Middle frontal gyrus (tissue), 1 donor: ENCODE results near the gene KIF20A.
A peak's percentile ranks its signal among the peaks of the same experiment; 100 is the strongest.
"Not testable (repeated sequence)": the region's sequence is repeated elsewhere in the genome, so short reads cannot be mapped to it uniquely, and the experiment has no call there.

Experiments used
- DNase-seq: peaks from one replicate; pipeline ENCODE4 v3.0.0-alpha.2; 2015; ENCODE audit warnings: low spot score; ENCODE audit errors: extremely low spot score

Gene KIF20A

GRCh38 chr5:138178516-138179276, at the start of gene KIF20A, which contains the start of gene BRD8:
Gene KIF20A (plus strand): TSS chr5:138179112. CDS start chr5:138179681, 569 bp downstream.
Gene BRD8 (minus strand): TSS chr5:138178630. CDS start chr5:138178614, 16 bp downstream.
- peak; percentile 94 for DNase-seq

- no peak for DNase-seq
These were observed 49.6 kb upstream of the KIF20A start for GRCh38 chr5:138129347-138129746.

- no peak for DNase-seq
These were observed 46.4 kb upstream of the KIF20A start for GRCh38 chr5:138132543-138132942.

DNA sequence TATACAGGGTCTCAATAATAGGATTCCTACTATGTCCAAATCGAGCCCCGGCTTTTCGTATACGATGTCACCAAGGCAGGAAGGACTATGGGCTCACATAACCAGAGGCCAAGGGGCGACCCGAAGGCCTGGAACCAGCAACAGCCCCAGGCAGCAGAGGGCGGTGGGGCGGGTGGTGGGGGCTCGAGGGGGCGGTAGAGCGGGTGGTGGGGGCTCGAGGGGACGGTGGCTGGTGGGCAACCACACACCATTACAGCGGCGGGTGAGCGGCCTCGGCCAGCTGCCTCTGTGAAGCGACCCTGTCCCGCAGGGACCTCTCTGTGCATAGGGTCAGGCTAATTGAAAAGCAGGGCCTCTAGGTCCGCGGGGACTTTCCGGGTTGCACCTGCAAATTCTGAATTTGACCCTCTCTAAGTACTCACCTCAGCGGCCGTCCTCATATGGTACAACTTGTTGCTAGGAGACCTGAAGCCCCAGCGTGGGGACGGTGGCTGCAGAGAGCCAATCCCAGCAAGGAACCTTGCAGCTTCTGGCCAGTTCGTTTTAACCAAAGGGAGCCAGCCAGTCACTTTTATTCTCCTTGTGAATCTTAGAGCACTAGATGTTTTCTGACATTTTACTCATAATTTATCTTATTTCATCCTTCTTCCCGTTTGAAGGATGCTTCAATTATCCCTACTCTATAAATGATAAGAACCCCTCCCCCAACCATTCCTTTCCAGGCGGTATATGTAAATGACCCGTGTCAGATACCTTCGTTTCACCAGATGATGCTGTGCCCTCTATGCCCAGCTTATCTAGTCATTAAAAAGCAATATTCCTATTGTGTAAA, 39.7 kb upstream of the KIF20A start, which contains the start of gene NME5:
NME5 (minus strand) TSS at position 480 of the 832 bp plus-strand sequence. CDS start 648 bp downstream, outside the sequence.
- DNase-seq, result peak; percentile 60

- no peak for DNase-seq
These were observed 39.2 kb upstream of the KIF20A start for GRCh38 chr5:138139781-138140090.

GRCh38 chr5:138140268-138140667, 38.6 kb upstream of the KIF20A start:
- DNase-seq, result no peak

GRCh38 chr5:138141734-138142133, 37.2 kb upstream of the KIF20A start:
- no peak for DNase-seq

DNA sequence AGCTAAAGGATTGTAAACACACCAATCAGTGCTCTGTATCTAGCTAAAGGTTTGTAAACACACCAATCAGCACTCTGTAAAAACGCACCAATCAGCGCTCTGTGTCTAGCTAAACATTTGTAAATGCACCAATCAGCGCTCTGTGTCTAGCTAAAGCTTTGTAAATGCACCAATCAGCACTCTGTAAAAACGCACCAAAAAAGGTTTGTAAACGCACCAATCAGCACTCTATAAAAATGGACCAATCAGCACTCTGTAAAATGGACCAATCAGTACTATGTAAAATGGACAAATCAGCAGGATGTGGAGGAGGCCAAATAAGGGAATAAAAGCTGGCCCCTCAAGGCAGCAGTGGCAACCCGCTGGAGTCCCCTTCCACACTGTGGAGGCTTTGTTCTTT, 35.3 kb upstream of the KIF20A start:
- DNase-seq, result not testable (repeated sequence)

- no peak for DNase-seq
These were observed 30.1 kb upstream of the KIF20A start for GRCh38 chr5:138148811-138149210.

DNA sequence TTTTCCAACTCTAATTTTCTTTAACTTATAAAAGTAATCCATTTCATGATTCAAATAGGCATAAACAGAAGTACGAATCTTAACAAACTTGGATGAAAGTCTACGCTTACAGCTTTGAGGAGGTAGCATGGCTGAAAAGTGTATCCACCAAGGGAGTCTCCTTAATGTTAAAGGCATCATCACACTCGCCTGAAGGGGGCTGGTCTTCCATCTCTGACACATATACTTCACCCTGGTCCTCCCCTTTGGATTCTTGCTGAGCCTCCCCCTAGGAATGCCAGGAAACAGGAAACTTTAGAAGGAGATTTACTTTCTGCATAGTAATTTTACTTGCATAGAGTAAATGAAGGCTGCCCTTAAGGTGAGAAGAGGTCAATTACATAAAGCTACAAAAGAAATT, 29.4 kb upstream of the KIF20A start:
- no peak for DNase-seq

DNA sequence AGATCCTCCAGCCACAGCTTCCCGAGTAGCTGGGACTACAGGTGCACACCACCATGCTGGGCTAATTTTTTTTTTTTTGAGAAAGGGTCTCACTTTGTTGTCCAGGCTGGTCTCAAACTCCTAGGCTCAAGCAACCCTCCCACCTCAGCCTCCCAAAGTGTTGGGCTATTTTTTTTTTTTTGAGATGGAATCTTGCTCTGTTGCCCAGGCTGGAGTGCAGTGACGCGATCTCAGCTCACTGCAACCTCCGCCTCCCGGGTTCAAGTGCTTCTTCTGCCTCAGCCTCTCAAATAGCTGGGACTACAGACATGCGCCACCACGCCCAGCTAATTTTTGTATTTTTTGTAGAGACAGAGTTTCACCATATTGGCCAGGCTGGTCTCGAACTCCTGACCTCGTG, 22.9 kb upstream of the KIF20A start:
- not testable (repeated sequence) for DNase-seq

- DNase-seq, result no peak
These were observed 21.3 kb upstream of the KIF20A start for GRCh38 chr5:138157626-138158025.

GRCh38 chr5:138159666-138160065, 19.2 kb upstream of the KIF20A start:
- no peak for DNase-seq

DNA sequence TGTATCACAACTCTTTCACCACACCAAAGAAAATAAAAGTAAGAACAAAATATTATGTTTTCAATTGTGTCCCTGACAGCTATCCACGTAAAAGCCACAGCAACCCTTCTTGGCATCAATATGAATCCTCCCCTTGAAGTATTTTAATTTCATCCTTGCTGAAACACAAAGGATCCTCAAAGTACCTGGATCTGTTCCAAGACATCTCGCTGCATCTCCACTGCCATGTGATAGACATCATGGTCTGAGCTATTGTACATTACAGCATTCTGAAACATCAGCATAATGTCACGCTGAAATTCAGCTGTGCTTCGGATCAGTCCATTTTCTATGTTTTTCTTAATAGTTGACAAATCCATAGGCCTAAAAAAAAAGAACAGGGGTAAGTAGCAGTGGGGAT, 18.2 kb upstream of the KIF20A start:
- DNase-seq, result no peak

DNA sequence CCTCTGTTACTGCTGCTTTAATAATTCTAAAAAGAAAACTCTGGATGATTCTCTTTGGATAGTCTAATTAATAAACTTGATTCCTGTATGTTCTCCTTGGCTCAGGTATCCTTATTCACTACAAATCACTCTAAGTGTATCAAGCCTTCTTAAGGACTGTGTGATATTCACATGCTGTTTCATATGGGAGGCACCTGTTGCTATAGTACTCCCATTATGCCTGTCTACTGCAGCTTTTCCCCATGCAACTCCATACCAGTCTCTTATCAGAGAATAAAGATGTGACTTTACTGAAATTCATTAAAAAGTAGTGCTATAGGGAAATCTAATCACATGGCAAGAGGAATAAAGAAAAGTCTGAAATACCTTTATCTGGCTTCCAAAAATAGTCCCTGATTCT, 15.2 kb upstream of the KIF20A start:
- no peak for DNase-seq

DNA sequence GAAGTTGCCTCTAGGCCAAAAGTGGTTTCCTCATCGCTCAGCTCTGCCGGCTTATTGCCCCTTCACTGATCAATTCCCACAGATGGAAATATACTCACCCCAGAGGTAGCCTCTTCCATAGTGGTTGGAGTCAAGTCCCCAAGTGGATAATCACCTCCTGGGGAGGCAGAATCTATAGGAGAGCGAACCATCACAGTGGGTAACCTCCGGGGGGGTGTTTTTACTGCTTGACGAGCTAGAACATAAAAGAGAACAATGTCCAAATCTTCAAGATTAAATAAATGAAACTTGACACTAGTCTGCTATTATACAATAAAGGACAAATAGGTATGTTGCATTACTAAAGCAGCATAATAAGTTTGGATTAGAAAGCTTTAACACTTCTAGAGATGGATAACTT, 9.8 kb upstream of the KIF20A start:
- no peak for DNase-seq

DNA sequence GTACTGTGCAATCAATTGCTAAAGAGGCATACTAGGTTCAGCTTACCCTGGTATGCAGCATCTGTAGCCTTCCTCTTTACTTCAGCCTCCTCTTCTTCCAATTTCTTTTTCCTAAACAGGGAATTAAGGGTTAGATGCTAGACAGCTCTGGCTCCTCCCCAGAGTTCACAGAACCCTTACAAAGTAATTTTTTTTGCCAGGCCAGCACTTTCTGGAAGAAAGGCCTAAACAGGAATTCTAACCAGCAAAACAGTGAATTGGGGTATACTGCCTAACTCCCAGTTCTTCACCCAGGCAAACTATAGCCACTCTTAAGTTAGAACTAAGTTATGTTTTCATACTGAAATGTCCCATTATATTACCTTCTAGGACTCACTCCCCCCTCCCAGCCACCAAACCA, 8.6 kb upstream of the KIF20A start:
- DNase-seq, result no peak

GRCh38 chr5:138177941-138178515, 884 bp upstream of the KIF20A start:
- DNase-seq, result no peak

DNA sequence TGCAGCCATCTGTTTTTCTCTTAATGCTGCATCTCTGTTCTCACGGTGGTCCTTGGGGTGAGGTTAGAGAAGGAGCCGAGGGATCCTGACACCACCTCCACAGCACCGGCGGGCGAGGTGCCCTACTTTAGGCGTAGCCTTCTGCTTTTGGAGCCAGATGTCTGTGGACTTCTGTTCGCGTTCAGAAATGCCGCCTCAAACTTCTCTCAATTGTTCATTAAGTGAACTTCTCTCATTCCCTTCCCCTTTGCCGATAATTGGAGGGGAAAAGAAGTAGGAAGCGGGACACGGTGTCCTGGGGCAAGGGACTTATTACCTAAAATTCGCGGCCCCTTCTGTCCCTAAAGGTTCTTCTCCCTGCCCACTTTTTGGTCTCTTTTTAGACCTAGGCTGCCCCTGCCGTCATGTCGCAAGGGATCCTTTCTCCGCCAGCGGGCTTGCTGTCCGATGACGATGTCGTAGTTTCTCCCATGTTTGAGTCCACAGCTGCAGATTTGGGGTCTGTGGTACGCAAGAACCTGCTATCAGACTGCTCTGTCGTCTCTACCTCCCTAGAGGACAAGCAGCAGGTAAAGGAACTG, 455 bp downstream of the KIF20A start:
- no peak for DNase-seq

- no peak for DNase-seq
These were observed 1.4 kb downstream of the KIF20A start for GRCh38 chr5:138180183-138180782.

GRCh38 chr5:138180841-138181240, 1.9 kb downstream of the KIF20A start:
- DNase-seq, result no peak
